CD14-positive monocyte (primary cell): ENCODE results near the gene GJC1. TPM values are rescaled to one million over a fixed set of nuclear protein-coding genes. Genes with fewer than 3 reads are reported as not detected.

ENCODE experiments used
- DNase-seq, 3 donors: peaks; one replicate each; pipeline ENCODE4 v3.0.0-alpha.2; 2011 to 2022
- H2AFZ ChIP-seq: 2 replicates; pipeline ENCODE4 v1.6.0; 2012; ENCODE audit warnings: mild to moderate bottlenecking, low read depth, low read length, inconsistent platforms; ENCODE audit not compliant: insufficient read depth, poor library complexity, severe bottlenecking
- H3K27ac ChIP-seq, 2 donors: 1 replicate in 1 of 2; 2 replicates in 1 of 2; pipeline ENCODE4 v1.5.1; 2012 to 2013; ENCODE audit warnings: low read length in 2 of 2, control low read depth in 1 of 2, inconsistent platforms in 1 of 2, low read depth in 1 of 2, mild to moderate bottlenecking in 1 of 2
- H3K27me3 ChIP-seq, 2 donors: one replicate each; pipeline versions ENCODE4 v1.6.0 to v1.6.1; 2011 to 2013; ENCODE audit warnings: low read length in 2 of 2; ENCODE audit not compliant: control insufficient read depth in 2 of 2, insufficient read depth in 2 of 2
- H3K36me3 ChIP-seq, 2 donors: replicated peaks in 1 of 2; 1 replicate in 1 of 2; 2 replicates in 1 of 2; pipeline versions ENCODE4 v1.5.1 to v1.6.1; 2012 to 2013; ENCODE audit warnings: low read length in 2 of 2, control low read depth in 1 of 2, inconsistent platforms in 1 of 2, mild to moderate bottlenecking in 1 of 2; ENCODE audit not compliant: insufficient read depth in 2 of 2, control insufficient read depth in 1 of 2
- H3K4me1 ChIP-seq, 2 donors: 1 replicate in 1 of 2; 2 replicates in 1 of 2; pipeline versions ENCODE4 v1.5.1 to v1.6.1; 2012 to 2013; ENCODE audit warnings: low read length in 2 of 2, control low read depth in 1 of 2, inconsistent platforms in 1 of 2, mild to moderate bottlenecking in 1 of 2, moderate library complexity in 1 of 2; ENCODE audit not compliant: insufficient read depth in 2 of 2, control insufficient read depth in 1 of 2
- H3K4me2 ChIP-seq: replicated peaks from 2 replicates; pipeline ENCODE3; 2012; ENCODE audit warnings: low read length, moderate library complexity, mild to moderate bottlenecking; ENCODE audit not compliant: poor library complexity, severe bottlenecking; ENCODE audit errors: extremely low read depth
- H3K4me3 ChIP-seq, 3 experiments: fragments of 200-600 bp in 1 of 3; sonication (generic) in 1 of 3; replicated peaks in 1 of 3; 1 replicate in 2 of 3; 2 replicates in 1 of 3; pipeline ENCODE4 v1.5.1; 2011 to 2013; ENCODE audit warnings: low read length in 3 of 3, mild to moderate bottlenecking in 3 of 3, control low read depth in 2 of 3, low read depth in 2 of 3, inconsistent platforms in 1 of 3, moderate library complexity in 1 of 3
- H3K79me2 ChIP-seq: 2 replicates; pipeline ENCODE4 v1.6.0; 2012; ENCODE audit warnings: mild to moderate bottlenecking, control low read depth, inconsistent platforms, low read length, moderate library complexity; ENCODE audit not compliant: insufficient read depth
- H3K9ac ChIP-seq: 2 replicates; pipeline ENCODE4 v1.6.0; 2017; ENCODE audit warnings: low read length, mild to moderate bottlenecking; ENCODE audit not compliant: insufficient read depth, poor library complexity, severe bottlenecking
- H3K9me3 ChIP-seq, 2 donors: replicated peaks in 1 of 2; 1 replicate in 1 of 2; 2 replicates in 1 of 2; pipeline versions ENCODE4 v1.5.1 to v1.6.1; 2012 to 2013; ENCODE audit warnings: low read length in 2 of 2, control low read depth in 1 of 2; ENCODE audit not compliant: control insufficient read depth in 1 of 2, insufficient read depth in 1 of 2
- H4K20me1 ChIP-seq: 2 replicates; pipeline ENCODE4 v1.6.0; 2012; ENCODE audit warnings: mild to moderate bottlenecking, low read length, control low read depth, moderate library complexity; ENCODE audit not compliant: insufficient read depth
- H3K27ac Mint-ChIP-seq, 7 donors: one replicate each; pipeline ENCODE4 v1.8.0; 2020; ENCODE audit warnings: mild to moderate bottlenecking in 7 of 7, mixed read lengths in 7 of 7, moderate library complexity in 6 of 7, inconsistent platforms in 2 of 7
- H3K27me3 Mint-ChIP-seq, 3 donors: one replicate each; pipeline ENCODE4 v1.8.0; 2021 to 2022; ENCODE audit warnings: low read depth in 3 of 3, mild to moderate bottlenecking in 3 of 3, mixed read lengths in 3 of 3, moderate library complexity in 3 of 3, inconsistent platforms in 1 of 3
- H3K36me3 Mint-ChIP-seq, 2 donors: one replicate each; pipeline ENCODE4 v1.8.0; 2020; ENCODE audit warnings: mixed read lengths in 2 of 2, inconsistent platforms in 1 of 2, mild to moderate bottlenecking in 1 of 2
- H3K4me1 Mint-ChIP-seq: one replicate; pipeline ENCODE4 v1.8.0; 2020; ENCODE audit warnings: mild to moderate bottlenecking, mixed read lengths
- H3K4me3 Mint-ChIP-seq, 2 donors: one replicate each; pipeline ENCODE4 v1.8.0; 2020; ENCODE audit warnings: mild to moderate bottlenecking in 2 of 2, mixed read lengths in 2 of 2, moderate library complexity in 1 of 2
- H3K9me3 Mint-ChIP-seq, 7 donors: one replicate each; pipeline ENCODE4 v1.8.0; 2020 to 2022; ENCODE audit warnings: mixed read lengths in 7 of 7, mild to moderate bottlenecking in 6 of 7, moderate library complexity in 6 of 7, inconsistent platforms in 2 of 7
- WGBS: methylation state at CpG from one replicate; pipeline ENCODE4 v1.1.5; 2013; ENCODE audit warnings: missing lambda C conversion rate; ENCODE audit not compliant: insufficient coverage; 5-methylcytosine and 5-hydroxymethylcytosine counted together
- intact Hi-C, 2 donors: fragments of 100-400 bp; cut with micrococcal nuclease; formaldehyde crosslinking; loops; one replicate each; pipeline versions ENCODE4 v1.15.0 to v1.15.1; 2023
- polyA plus RNA-seq, 3 donors: library from polyadenylated mRNA; depleted of rRNA in 1 of 3; unstranded in 2 of 3; stranded (reverse) in 1 of 3; fragments of 300-500 nt in 2 of 3; fragments of >200 nt in 1 of 3; fragmentation: Illumina TruSeq in 2 of 3; gene quantifications; 1 replicate in 2 of 3; 2 replicates in 1 of 3; pipeline ENCODE4 v1.2.3, GENCODE V29; 2012 to 2021
- TF ChIP-seq, protein P1 (sequence below): fragments of 200-600 bp; IDR thresholded peaks from one replicate; pipeline ENCODE4 v1.8.0; 2022; ENCODE audit warnings: antibody characterized with exemption, mild to moderate bottlenecking

GJC1 gene
- polyA plus RNA-seq, 3 donors: not detected

GRCh38 chr17:44878627-44879221 lies 48.6 kb upstream of the GJC1 start:
- peak in 1 of 3 donors; percentile 16 for DNase-seq
- Histone ChIP-seq H3K4me1 (no peaks in the 10 kb centered on the region), H3K27ac (no peak overlapping the region), H3K9me3 (no peaks in the 10 kb centered on the region), H3K36me3 (peaks cover 88 to 97% of the 10 kb centered on the region in 2 donors), H3K4me2 (no peak overlapping the region), H3K27me3 (no peaks in the 10 kb centered on the region), H3K9ac (no peak overlapping the region), H4K20me1 (peaks cover 17% of the 10 kb centered on the region), H3K79me2 (no peaks in the 10 kb centered on the region), H3K4me3 (no peak overlapping the region), H2AFZ (no peak overlapping the region)
- intact Hi-C loops: no loop called here
- TF ChIP-seq, protein P1, sequence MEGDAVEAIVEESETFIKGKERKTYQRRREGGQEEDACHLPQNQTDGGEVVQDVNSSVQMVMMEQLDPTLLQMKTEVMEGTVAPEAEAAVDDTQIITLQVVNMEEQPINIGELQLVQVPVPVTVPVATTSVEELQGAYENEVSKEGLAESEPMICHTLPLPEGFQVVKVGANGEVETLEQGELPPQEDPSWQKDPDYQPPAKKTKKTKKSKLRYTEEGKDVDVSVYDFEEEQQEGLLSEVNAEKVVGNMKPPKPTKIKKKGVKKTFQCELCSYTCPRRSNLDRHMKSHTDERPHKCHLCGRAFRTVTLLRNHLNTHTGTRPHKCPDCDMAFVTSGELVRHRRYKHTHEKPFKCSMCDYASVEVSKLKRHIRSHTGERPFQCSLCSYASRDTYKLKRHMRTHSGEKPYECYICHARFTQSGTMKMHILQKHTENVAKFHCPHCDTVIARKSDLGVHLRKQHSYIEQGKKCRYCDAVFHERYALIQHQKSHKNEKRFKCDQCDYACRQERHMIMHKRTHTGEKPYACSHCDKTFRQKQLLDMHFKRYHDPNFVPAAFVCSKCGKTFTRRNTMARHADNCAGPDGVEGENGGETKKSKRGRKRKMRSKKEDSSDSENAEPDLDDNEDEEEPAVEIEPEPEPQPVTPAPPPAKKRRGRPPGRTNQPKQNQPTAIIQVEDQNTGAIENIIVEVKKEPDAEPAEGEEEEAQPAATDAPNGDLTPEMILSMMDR: peak; percentile 61
- no peak overlapping the region for H3K4me3 Mint-ChIP-seq
- peak overlapping the region in 2 of 7 donors; percentile 9 to 77 for H3K27ac Mint-ChIP-seq
- H3K9me3 Mint-ChIP-seq: no peaks in the 10 kb centered on the region
- 50% methylated on average over 2 of the region's 6 CpGs for WGBS
- H3K36me3 Mint-ChIP-seq: peaks cover 82 to 98% of the 10 kb centered on the region in 2 donors
- no peaks in the 10 kb centered on the region for H3K4me1 Mint-ChIP-seq
- no peaks in the 10 kb centered on the region for H3K27me3 Mint-ChIP-seq

DNA sequence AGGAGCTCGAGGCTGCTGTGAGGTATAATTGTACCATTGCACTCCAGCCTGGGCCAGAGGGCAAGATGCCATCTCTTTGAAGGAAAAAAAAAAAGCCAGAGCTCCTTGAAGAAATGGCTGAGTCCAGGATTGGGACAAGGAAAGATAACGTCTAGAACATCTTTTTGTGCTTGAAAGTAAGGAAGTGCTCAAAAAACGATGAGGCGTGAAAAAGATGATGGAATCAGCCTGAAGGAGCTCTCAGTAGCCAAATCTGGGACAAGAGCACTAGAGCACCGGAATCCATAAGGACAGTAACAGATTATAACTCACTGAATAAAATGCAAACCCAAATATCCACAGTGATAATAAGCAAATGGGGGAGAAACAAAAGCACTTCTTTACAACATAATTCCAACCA lies 47.0 kb upstream of the GJC1 start:
- H2AFZ ChIP-seq: no peak overlapping the region
- H3K36me3 Mint-ChIP-seq: peaks cover 79 to 96% of the 10 kb centered on the region in 2 donors
- H3K79me2 ChIP-seq: no peaks in the 10 kb centered on the region
- H3K9me3 ChIP-seq: no peaks in the 10 kb centered on the region
- intact Hi-C loops: no loop called here
- H3K4me1 ChIP-seq: no peaks in the 10 kb centered on the region
- H3K4me1 Mint-ChIP-seq: no peaks in the 10 kb centered on the region
- no peaks in the 10 kb centered on the region for H3K27me3 ChIP-seq
- peaks cover 17% of the 10 kb centered on the region for H4K20me1 ChIP-seq
- H3K27me3 Mint-ChIP-seq: no peaks in the 10 kb centered on the region
- H3K9me3 Mint-ChIP-seq: no peaks in the 10 kb centered on the region
- TF ChIP-seq, protein P1: no peak
- no peak overlapping the region for H3K4me2 ChIP-seq
- no peak overlapping the region for H3K9ac ChIP-seq
- H3K36me3 ChIP-seq: peaks cover 87 to 97% of the 10 kb centered on the region in 2 donors
- no peak overlapping the region for H3K4me3 Mint-ChIP-seq
- no peak for DNase-seq
- H3K27ac ChIP-seq: no peak overlapping the region
- H3K4me3 ChIP-seq: no peak overlapping the region
- WGBS: 95% methylated on average over 4 of the region's 5 CpGs
- H3K27ac Mint-ChIP-seq: no peak overlapping the region
